ENCODE results near the gene CES1. TPM values are rescaled to one million over a fixed set of nuclear protein-coding genes. Genes with fewer than 3 reads are reported as not detected.

Gene CES1
- total and polyA plus RNA-seq, 10 of the 15 experiments (the other 5 are each of a cell fraction or from before 2014, with no cell fraction given), result 0.08 to 0.69 (median 0.27) TPM; not detected in 6

- no peak for TF ChIP-seq CUX1 (IDR thresholded peaks at IDR 0.05; ENCODE audit: insufficient replicate concordance, low read depth, low read length)
Measured at GRCh38 chr16:55821210-55821609, 11.7 kb downstream of the CES1 start (continued).

GRCh38 chr16:55820615-55821014 is 12.3 kb downstream of the CES1 start:
- ATAC-seq, result no peak
- Histone ChIP-seq H4K20me1 (ENCODE audit: control insufficient read depth, insufficient read depth) (no peaks in the 10 kb centered on the region), H3K4me3 (no peak overlapping the region), H3K4me2 (ENCODE audit: control insufficient read depth, insufficient read depth) (no peak overlapping the region), H3K27ac (ENCODE audit: control insufficient read depth, insufficient read depth) (no peak overlapping the region), H3K79me2 (ENCODE audit: control insufficient read depth, insufficient read depth, low read length) (no peaks in the 10 kb centered on the region), H3K36me3 (ENCODE audit: control insufficient read depth in 2 of 2, insufficient read depth in 2 of 2, low read length in 1 of 2) (no peaks in the 10 kb centered on the region), H3K4me1 (ENCODE audit: control insufficient read depth, insufficient read depth, low read length) (no peaks in the 10 kb centered on the region), H3K9ac (ENCODE audit: control insufficient read depth, insufficient read depth, low read length) (no peak overlapping the region), H2AFZ (ENCODE audit: control insufficient read depth, low read depth, low read length) (no peak overlapping the region), H3K9me3 (replicated peaks; ENCODE audit: control insufficient read depth, insufficient read depth, low read length) (no peaks in the 10 kb centered on the region), H3K27me3 (replicated peaks in 1 of 2; ENCODE audit: control insufficient read depth in 2 of 2, insufficient read depth in 2 of 2, low read length in 1 of 2) (no peaks in the 10 kb centered on the region; a peak in 1 of 4 replicates)
- intact Hi-C loops (cut with micrococcal nuclease; ENCODE audit: unreplicated experiment), result no loop called here
- FAIRE-seq, result no peak
- ChIA-PET SMC1A (ENCODE audit: uncharacterized antibody, unreplicated experiment) (no interaction called here), POLR2A (no interaction called here), RAD21 (ENCODE audit: unreplicated experiment) (no interaction called here), CTCF (interaction anchor here (0.7 kb wide), 1 partner anchor 1147 kb away, joined by 3 read pairs; no protein-coding TSS in a partner anchor)
- TF ChIP-seq PML (IDR thresholded peaks at IDR 0.05; ENCODE audit: low read length) (no peak), NFYB (IDR thresholded peaks at IDR 0.05; ENCODE audit: insufficient read depth, low read depth, low read length) (no peak)
- DNase-seq (ENCODE audit: low read depth, low spot score), result no peak
- no CpG with 5 or more reads among the region's 3 CpGs for WGBS (ENCODE audit: insufficient coverage, insufficient replicate concordance, low lambda C conversion rate, missing lambda C conversion rate)
- no TSS peak for BruUV-seq (replicated peaks)
- in situ Hi-C loops (cut with MboI), result loop anchor here (10.0 kb wide), 1 partner anchor 56 kb away; no protein-coding TSS in a partner anchor
